HG03175 (cell line): Measurements from ENCODE around the gene SUGCT.
"Not testable (repeated sequence)": the region's sequence is repeated elsewhere in the genome, so short reads cannot be mapped to it uniquely, and the experiment has no call there.

Experiments
- ATAC-seq: cut with Tn5 transposase; IDR thresholded peaks from one replicate; pipeline ENCODE4 v1.9.1; 2021; ENCODE audit warnings: mild to moderate bottlenecking, moderate library complexity; ENCODE audit not compliant: unreplicated experiment

SUGCT gene

DNA sequence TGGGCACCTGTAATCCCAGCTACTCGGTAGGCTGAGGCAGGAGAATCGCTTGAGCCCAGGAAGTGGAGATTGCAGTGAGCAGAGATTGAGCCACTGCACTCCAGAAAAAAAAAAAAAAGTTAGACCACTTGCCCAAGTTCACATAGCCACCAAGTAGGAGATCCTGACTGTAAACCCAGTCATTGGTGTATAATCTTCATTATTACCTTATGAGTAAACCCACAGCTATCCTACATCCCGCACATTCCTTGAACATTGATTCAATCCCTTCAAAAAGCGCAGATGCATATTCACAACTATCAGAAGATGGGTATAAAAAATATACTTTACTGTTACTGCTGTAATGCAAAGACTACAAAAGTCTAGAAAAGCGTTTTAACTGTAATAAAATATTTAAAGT, 512.9 kb downstream of the SUGCT start:
- no peak for ATAC-seq

GRCh38 chr7:40649247-40649646, 514.4 kb downstream of the SUGCT start:
- no peak for ATAC-seq

DNA sequence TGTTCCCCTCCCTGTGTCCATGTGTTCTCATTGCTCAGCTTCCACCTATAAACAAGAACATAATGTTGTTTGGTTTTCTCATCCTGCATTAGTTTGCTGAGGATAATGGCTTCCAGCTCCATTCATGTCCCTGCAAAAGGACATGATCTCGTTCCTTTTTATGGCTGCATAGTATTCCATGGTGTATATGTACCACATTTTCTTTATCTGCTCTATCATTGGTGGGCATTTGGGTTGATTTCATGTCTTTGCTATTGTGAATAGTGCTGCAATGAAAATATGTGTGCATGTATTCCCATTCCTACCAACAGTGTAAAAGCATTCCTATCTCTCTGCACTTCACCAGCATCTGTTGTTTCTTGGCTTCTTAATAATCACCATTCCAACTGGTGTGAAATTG, 516.1 kb downstream of the SUGCT start:
- not testable (repeated sequence) for ATAC-seq

- ATAC-seq: no peak
Measured at GRCh38 chr7:40654171-40654570, 519.4 kb downstream of the SUGCT start.

- no peak for ATAC-seq
Measured at GRCh38 chr7:40655426-40655825, 520.6 kb downstream of the SUGCT start.

DNA sequence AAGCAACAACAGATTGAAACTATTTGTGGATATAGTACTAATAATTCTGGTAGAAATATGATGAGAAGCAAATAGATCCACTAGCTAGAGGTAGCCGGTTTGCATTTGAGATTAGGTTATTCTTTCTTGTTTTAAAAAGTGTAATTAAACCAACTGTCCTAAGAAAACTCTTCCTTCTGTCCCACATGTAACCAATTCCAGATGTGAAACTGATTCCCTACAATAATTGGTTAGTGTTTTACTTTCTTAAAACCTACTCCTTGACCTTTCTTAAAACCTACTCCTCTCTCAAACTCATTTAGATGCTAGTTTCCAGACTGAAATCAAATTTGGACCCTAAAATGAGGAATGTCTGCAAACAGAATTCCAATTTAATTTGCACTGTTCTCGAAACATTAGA, 521.5 kb downstream of the SUGCT start:
- no peak for ATAC-seq

GRCh38 chr7:40658729-40659128, 523.9 kb downstream of the SUGCT start:
- ATAC-seq: no peak

- no peak for ATAC-seq
Measured at GRCh38 chr7:40659231-40659630, 524.4 kb downstream of the SUGCT start.

DNA sequence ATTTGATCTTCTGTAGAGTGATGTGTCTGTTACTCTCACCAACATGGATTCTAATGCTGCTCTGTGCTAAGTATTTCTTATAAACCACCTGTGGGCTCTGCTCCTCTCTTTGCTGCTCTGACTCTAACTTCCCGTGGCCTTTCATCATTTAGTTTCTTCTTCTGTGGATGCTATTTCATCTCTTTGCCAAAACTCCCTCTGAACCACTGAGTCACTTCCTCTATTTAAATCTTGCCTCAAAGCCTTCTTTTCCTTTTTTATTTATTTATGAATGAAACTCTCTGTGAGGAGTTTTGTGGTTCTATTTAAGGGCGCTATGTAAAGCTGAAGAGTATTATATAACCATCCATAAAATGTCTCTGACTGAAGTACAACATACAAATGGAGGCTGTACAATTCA, 538.5 kb downstream of the SUGCT start:
- no peak for ATAC-seq

- ATAC-seq: no peak
Measured at GRCh38 chr7:40674316-40674715, 539.5 kb downstream of the SUGCT start.

DNA sequence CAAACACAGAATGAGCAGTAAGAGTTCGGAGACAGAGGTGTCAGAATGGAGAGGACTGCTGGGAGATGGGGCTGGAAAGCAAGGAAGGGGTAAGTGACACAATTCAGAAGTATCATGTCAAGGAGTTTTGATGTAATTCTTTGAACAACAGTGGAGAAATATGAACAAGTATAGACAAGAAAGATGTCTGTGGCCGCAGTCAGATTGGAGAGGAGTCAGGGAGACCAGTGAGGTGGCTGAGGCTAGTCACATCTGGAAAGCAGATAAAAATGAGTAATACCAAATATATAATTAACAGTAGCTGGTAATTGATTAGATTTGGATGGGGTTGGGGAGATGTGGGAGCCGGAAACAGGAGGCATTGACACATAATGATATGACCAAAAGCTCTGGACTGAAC, 540.9 kb downstream of the SUGCT start:
- ATAC-seq: no peak

GRCh38 chr7:40676221-40676620, 541.4 kb downstream of the SUGCT start:
- ATAC-seq: no peak

GRCh38 chr7:40680657-40681056, 545.9 kb downstream of the SUGCT start:
- peak; percentile 96 for ATAC-seq

DNA sequence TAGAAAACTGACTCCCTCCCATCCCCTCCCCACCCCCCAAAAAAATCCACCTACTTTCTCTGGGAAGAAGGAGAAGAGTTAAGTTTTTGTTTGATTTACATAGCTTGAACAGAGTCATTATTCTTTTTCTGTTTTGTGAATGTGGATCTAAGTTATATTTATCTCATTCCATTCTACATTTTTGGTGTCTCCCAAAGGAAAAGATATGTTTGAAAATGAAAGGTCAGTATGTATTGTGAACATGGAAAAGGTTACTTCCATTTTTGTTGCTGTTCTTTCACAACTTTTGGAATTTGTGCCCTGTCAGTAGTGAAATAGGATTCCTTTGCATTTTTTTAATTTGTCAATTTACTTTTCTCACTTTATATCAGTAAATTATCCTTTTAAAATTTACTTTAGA, 547.9 kb downstream of the SUGCT start:
- ATAC-seq: no peak

DNA sequence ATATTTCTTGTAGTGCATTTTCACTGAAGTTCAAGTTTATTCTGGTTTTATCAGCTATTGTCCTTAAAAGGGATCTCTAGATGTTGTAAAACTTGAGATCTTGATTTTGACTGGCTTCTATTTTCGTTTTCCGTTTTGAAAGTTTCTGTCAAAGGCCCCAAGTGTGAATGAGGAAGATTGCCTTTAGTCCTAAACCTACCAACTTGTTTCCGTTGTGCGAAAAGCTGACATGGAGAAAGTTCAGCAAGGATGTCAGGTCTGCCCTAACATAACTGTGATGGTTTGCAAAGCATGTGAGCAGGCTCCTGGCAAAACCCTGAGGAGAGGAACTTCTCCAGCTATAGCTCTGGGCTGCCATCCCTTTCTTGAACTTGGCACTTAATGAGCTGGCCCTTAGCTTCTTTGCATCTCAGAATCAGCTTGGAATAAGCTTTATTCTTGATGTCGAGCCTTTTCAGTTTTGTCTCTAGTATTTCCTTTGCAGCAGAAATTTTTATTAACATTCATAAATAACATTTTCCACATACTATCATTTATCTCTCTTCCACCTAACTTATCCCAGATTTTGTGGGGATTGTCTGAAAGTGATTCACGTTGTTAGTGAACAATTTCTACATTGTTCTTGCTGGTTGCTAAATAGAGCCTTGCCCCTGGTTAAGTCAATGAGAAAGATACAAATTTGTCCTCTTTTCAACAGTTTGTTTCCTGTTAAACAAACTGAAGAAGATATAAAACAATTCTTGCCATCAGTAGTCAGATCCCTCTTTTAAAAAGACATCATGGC, 559.4 kb downstream of the SUGCT start:
- no peak for ATAC-seq

- no peak for ATAC-seq
Measured at GRCh38 chr7:40694991-40695390, 560.2 kb downstream of the SUGCT start.

GRCh38 chr7:40697653-40698052, 562.8 kb downstream of the SUGCT start:
- ATAC-seq: no peak

- no peak for ATAC-seq
Measured at GRCh38 chr7:40698214-40698920, 563.6 kb downstream of the SUGCT start.

- no peak for ATAC-seq
Measured at GRCh38 chr7:40698921-40699260, 564.1 kb downstream of the SUGCT start.

DNA sequence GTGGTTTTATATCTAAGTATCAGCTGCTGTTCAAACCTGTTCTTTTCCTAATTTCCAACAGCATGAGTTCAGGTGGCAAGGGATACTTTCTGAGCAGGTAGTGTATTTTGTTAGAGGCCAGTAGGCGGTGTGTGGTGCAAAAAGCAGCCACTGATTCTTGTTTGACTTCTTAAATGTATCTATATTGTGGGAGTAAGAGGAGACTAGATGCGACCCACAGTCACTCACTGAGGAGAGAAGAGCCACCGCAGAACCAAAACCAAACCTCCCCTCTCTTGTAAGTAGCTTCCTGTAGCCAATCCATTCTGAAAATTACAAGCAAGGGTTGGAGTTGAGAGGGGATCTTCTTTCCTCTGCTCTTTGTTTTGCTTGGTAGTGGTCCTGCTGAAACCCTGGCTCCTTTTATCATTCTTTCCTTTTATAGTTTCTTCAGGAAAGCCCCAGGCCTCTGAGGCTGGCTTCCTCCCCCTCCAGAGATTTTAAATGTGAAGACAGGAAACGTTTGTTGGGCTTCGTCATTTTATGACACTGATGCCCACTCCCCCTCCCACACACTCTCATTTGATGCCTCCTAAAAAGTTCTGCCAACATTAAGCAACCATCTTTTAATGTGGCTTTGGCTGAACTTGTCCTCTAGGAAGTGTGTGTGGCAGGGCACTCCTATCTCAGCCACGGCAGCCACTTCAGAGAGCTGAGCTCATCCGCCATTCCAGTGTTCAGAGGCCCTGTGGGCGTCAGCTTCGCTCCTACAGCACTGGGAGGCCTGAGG, 566.0 kb downstream of the SUGCT start:
- ATAC-seq: no peak

DNA sequence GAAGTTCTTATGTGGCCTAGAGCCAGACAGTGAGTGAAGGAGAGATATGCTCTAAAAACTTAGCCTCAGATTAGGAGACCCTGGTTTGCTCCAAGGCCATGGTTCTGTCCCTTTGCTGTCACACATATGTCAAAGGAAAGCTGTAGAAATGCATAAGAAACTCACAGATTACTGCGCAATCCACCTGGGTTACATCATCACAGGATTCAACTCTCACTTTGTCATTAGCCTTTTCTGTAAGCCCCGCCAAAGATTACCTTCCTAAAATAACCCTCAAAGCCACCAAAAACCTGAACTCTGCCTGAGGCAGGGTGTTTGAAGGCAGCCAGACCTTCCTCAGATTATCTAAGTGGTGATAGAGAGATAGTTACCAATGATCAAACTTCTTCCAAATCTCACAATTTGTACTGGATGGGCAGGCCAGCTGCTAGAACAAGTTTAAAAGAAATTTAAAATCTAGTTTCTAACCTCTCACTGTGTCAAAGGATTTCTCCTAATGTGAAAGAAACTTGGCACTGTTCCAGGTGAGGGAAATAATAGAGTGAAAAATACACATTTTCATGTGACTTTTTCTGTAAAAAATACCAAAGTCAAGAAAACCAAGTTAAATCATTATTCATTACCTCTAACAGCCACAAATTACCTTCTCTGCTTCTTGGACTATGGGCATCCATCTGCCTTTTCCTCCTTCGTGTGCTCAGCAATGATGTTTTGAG, 567.2 kb downstream of the SUGCT start:
- no peak for ATAC-seq
